Stimulated activated CD8-positive, alpha-beta memory T cell treated with anti-CD3 and anti-CD28 coated beads, Interleukin-7, amount 100 ng/mL, for 48 hours (primary cell): ENCODE results near the gene ITGAV.

Experiments used
- DNase-seq, 2 donors: peaks; one replicate each; pipeline ENCODE4 v3.0.0-alpha.2; 2020; ENCODE audit warnings: low read depth in 1 of 2; ENCODE audit errors: extremely low read depth in 1 of 2

Gene ITGAV

GRCh38 chr2:186573531-186573930 lies 16.3 kb upstream of the ITGAV start:
- no peak for DNase-seq

GRCh38 chr2:186575302-186575701 lies 14.6 kb upstream of the ITGAV start:
- DNase-seq = no peak

GRCh38 chr2:186575856-186576255 lies 14.0 kb upstream of the ITGAV start:
- DNase-seq = no peak

- no peak for DNase-seq
Measured at GRCh38 chr2:186576614-186577013, 13.2 kb upstream of the ITGAV start.

GRCh38 chr2:186582698-186583097 lies 7.2 kb upstream of the ITGAV start:
- DNase-seq = no peak

DNA sequence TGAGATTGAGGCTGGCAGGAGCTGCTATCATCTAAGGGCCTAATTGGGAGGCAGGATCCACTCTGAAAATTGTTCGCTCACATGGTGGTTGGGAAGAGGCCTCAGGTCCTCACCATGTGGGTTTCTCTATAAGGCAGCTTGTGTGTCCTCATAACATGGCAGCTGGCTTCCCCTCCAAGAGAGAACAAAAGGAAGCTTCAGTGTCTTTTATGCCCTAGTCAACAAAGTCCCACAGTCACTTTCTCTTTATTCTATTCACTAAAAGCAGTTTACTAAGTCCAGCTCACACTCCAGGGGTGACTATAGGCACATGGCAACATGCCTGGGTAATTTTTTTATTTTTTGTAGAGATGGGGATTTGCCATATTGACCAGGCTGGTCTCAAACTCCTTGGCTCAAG lies 5.8 kb upstream of the ITGAV start:
- no peak for DNase-seq

GRCh38 chr2:186588421-186588820 lies 1.4 kb upstream of the ITGAV start:
- no peak for DNase-seq

GRCh38 chr2:186588940-186589611 lies 780 bp upstream of the ITGAV start:
- no peak for DNase-seq

GRCh38 chr2:186590350-186590758 lies 498 bp downstream of the ITGAV start:
- no peak for DNase-seq

DNA sequence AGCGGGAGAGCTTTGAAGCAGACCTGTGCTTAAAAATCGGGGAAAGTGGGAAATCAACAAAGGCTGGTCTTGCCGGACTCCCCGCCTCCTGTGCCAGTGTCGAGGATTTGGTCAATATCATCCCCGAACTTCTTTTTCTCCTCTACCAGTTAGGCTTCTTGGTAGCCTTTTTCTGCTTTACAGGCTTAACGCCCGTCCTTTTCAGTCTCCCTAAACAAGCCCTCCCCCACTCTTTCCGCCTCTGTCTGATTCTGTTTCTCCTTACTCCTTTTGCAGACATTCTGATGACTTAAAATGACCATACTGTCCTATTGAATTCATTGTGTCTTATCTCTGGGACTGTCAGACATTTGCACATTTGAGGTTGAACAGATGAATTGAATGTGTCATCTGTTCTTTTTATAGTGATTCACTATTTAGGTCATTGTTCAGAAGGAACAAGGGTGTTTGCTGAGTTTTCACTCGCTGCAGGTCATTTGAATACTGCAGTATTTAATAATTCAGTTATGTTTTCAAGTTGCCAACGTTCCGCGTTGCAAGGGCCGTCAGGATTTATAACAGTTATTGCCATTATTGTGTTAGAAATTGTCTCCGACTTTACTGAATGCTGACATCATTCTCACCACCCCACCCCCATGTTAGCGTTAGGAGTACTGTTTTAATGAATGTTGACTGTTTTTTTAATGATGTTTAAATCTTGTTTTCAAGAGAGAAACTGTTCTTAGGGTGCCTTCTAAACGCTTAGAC lies 1.1 kb downstream of the ITGAV start:
- no peak for DNase-seq

DNA sequence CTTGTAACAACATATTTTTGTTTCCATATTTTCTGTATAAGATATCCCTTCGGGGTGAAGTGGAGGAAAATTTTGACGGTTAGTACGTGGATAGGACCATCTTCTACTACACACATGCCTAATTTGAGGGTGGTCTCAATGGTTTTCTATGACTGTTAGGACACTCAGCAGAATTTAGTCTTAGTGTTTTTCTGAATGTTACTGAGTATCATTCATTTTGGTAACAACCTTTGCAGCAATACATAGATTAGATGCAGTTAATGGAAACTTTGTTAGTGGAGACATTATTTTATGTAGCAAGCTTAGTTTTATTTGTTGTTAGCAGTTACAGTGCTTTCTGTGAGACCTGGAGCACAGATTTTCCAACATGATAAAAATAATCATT lies 1.6 kb downstream of the ITGAV start:
- no peak for DNase-seq

- DNase-seq = no peak
Measured at GRCh38 chr2:186592137-186592875, 2.5 kb downstream of the ITGAV start.

DNA sequence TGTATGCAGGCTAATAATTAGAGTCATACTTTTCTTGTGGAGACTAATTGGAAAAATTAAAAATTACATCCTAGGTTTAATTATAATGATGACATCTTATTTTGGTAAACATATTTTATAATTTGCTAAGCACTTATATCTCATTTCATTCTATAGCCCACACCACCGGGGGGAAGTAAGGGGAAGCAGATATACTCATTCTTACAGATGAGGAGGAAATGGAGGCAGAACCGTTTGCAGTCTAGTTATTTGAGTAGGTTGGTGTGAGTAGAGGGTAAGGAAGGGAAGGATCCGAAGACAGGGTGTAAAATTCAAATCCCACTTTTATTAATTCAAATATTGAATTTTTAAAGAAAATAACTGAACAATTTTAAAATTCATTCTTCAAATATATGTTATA lies 3.7 kb downstream of the ITGAV start:
- no peak for DNase-seq

- DNase-seq = no peak
Measured at GRCh38 chr2:186594001-186594722, 4.3 kb downstream of the ITGAV start.

DNA sequence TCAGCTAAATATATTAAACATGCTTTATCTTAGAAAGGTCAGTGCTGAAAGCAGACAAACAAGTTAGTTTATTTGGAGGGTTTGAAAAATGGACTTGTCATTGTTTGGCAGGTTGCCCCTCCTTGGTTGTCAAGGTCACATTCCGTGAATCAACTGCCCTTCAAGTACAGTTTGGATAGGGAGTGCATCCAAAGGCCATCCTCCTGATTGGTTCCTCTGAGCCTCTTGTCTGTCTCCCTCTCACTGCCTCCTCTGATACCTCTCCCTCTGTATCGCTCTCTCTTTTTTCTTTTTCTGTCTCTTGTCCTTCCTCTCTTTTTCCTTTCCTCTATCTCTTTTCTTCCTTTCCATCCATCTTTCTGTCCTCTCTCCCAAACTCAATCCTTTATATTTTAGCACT lies 5.4 kb downstream of the ITGAV start:
- no peak for DNase-seq

- no peak for DNase-seq
Measured at GRCh38 chr2:186599186-186599778, 9.4 kb downstream of the ITGAV start.

GRCh38 chr2:186603286-186603685 lies 13.4 kb downstream of the ITGAV start:
- no peak for DNase-seq

DNA sequence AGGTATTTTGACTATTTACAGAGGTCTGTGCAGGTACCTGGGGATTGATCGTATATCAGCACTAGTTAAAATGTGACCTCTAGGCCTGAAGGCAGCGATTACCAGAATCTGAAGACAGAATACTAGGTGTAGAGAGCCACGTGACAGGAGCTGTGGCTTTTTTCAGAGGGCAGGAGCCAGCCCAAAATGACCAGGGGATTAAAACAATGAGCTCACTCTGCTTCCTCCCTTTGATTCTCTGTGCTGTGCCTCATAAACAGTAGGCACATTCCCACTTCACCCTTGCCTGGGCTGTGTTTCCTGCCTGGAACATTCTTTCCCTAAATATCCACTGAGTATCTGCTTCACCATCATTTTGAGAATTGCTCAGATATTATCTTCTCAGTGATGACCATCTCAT lies 15.2 kb downstream of the ITGAV start:
- DNase-seq = no peak

GRCh38 chr2:186607660-186608324 lies 17.9 kb downstream of the ITGAV start:
- no peak for DNase-seq

GRCh38 chr2:186610785-186611184 lies 20.9 kb downstream of the ITGAV start:
- DNase-seq = no peak
